ENCODE results near the gene TMEM201. TPM values are rescaled to one million over a fixed set of nuclear protein-coding genes. Genes with fewer than 3 reads are reported as not detected.

TMEM201 gene
- total and polyA plus RNA-seq, 9 of the 15 experiments (the other 6 are each of a cell fraction or from before 2014, with no cell fraction given): 0.42 to 51.3 (median 7.4) TPM

DNA sequence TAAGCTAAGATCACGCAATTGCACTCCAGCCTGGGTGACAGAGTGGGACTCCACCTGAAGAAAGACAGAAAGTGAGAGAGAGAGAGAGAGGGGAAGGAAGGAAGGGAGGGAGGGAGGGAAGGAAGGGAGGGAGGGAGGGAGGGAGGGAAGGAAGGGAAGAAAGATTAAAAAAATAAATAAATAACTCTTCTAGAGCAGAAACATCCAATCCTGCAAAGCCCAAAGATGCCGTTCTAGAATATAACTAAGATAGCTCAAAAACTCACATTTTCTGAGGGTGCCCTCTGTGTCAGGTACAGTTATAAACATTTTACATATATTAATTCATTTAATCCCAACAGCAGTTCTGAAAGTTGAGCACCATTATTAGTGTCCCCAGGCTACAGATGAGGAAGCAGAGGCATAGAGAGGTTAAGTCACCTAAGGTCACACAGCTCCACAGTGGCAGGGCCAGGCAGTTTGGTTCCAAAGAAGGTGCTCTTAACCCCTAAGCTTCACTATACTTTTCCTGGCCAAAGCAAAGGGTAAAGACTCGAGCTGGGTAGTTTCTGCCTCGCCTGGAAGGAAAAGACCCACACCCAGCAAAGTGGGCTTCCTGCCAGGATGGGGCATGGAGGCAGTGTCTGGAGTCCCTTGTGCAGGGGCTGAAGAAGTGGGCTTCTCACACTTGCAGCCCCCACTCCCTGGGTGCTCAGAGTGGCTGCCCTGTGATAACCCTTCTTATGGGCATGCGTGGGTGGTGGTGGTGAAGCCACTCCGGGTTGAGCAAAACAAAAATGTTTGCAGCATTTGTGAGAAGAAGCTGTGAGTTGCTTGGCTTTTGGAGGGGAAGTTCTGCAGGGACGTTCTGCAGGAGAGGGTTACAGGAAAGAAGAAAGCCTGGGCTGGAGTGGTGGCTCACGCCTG lies 54.9 kb downstream of the TMEM201 start (continued):
- no peak for TF ChIP-seq FOXK2 (conservative IDR thresholded peaks at IDR 0.05 in 1 of 2, IDR thresholded peaks at IDR 0.05 in 1 of 2; ENCODE audit: low read depth in 2 of 2)

- intact Hi-C loops (cut with micrococcal nuclease): no loop called here
- Histone ChIP-seq H4K20me1 (replicated peaks; ENCODE audit: control insufficient read depth, insufficient read depth, low read length) (0 out of 2 replicates have a peak, but pooled peaks cover 3% of the 10 kb centered on the region), H3K79me2 (ENCODE audit: control insufficient read depth, insufficient read depth, low read length) (no peaks in the 10 kb centered on the region), H3K4me1 (replicated peaks in 1 of 2; ENCODE audit: control insufficient read depth in 2 of 2, insufficient read depth in 2 of 2, low read length in 2 of 2) (peaks cover 8% of the 10 kb centered on the region in 2 experiments; a peak in 3 of 5 replicates), H3K4me2 (ENCODE audit: insufficient read depth, low read length) (no peak overlapping the region), H3K27ac (ENCODE audit: extremely low read depth, low read depth, low read length) (no peak overlapping the region), H2AFZ (ENCODE audit: low read depth, low read length) (peak overlapping the region; percentile 65), H3K9ac (ENCODE audit: insufficient read depth in 1 of 2, low read depth in 2 of 2, low read length in 2 of 2) (no peak overlapping the region), H3K27me3 (ENCODE audit: control insufficient read depth in 2 of 2, insufficient read depth in 2 of 2, low read length in 2 of 2) (peaks cover 5 to 10% of the 10 kb centered on the region in 2 experiments; a peak in 3 of 5 replicates), H3K36me3 (ENCODE audit: control insufficient read depth, insufficient read depth, low read length) (no peaks in the 10 kb centered on the region), H3K4me3 (no peak overlapping the region), H3K9me3 (replicated peaks; ENCODE audit: control insufficient read depth, insufficient read depth, low read depth, low read length) (no peaks in the 10 kb centered on the region), H3K9me1 (ENCODE audit: control insufficient read depth, insufficient read depth, low read length) (no peaks in the 10 kb centered on the region)
- no TSS peak for BruUV-seq (replicated peaks)
- ATAC-seq (no peak), FAIRE-seq (no peak), DNase-seq (ENCODE audit: extremely low read depth in 1 of 4, low spot score in 3 of 4) (no peak)
- in situ Hi-C loops (cut with MboI): no loop called here
- ChIA-PET POLR2A (interaction anchor here (1.0 kb wide), 1 partner anchor 21 kb away, joined by 3 read pairs; no protein-coding TSS in a partner anchor), CTCF (ENCODE audit: low intra/inter-chr PET ratio) (no interaction called here)
- WGBS (ENCODE audit: insufficient coverage, low coverage, missing lambda C conversion rate): 63% methylated on average over 13 of the region's 13 CpGs
- TF ChIP-seq KDM1A (IDR thresholded peaks at IDR 0.05) (peak in 1 of 2 experiments; percentile 41; a peak in 2 of 4 replicates), ZNF79 (CRISPR knock-in tag; IDR thresholded peaks at IDR 0.05; ENCODE audit: low read depth) (no peak), POLR2AphosphoS5 (IDR thresholded peaks at IDR 0.05; ENCODE audit: control insufficient read depth, insufficient read depth, low read depth, low read length) (no peak), RBM25 (IDR thresholded peaks at IDR 0.05; ENCODE audit: low read depth, low read length, severe bottlenecking) (peak; percentile 87), ZNF324 (CRISPR knock-in tag; IDR thresholded peaks at IDR 0.05) (no peak), ZNF3 (CRISPR knock-in tag; IDR thresholded peaks at IDR 0.05) (no peak), CHD1 (IDR thresholded peaks at IDR 0.05; ENCODE audit: low read length) (no peak), NR4A1 (CRISPR knock-in tag; IDR thresholded peaks at IDR 0.05) (no peak), NR4A1 (tag; IDR thresholded peaks at IDR 0.05) (no peak), BCOR (IDR thresholded peaks at IDR 0.05) (peak; percentile 73), POLR2G (IDR thresholded peaks at IDR 0.05; ENCODE audit: low read depth, low read length) (no peak), CEBPZ (IDR thresholded peaks at IDR 0.05; ENCODE audit: borderline replicate concordance, low read depth, low read length) (no peak), ZNF512 (tag; IDR thresholded peaks at IDR 0.05) (no peak)
Measured at GRCh38 chr1:9646037-9646436, 57.3 kb downstream of the TMEM201 start.

Data from K562 (cell line).